GM12872 (cell line): ENCODE data around the gene KCNB1.

ENCODE experiments used
- CTCF ChIP-seq: IDR thresholded peaks from 3 replicates; pipeline ENCODE4 v1.5.1; 2011; ENCODE audit warnings: low read depth, mild to moderate bottlenecking, low read length, moderate library complexity; ENCODE audit not compliant: insufficient read depth

KCNB1 gene

GRCh38 chr20:49460131-49460530 lies 22.3 kb downstream of the KCNB1 start:
- no peak for TF ChIP-seq CTCF

DNA sequence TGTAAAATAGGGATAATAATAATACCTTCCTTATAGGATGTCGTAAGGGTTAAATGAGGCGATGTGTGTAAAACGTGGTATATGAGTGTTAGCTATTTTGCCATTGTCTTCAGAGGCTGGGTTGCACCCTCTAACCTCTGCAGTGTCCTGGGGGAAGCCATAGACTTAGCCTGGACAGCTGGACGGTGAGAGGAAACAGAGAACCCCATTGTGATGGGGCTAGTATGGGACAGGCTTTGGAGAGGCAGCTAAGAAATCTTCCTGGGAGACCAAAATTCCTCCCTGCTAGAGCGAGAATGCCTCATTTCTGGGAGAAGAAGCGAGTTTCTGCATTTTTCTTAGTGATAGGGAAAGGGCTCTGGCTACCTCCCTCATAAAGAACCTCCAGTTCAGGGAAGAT lies 22.8 kb downstream of the KCNB1 start:
- TF ChIP-seq CTCF, result no peak

GRCh38 chr20:49457444-49457843 lies 25.0 kb downstream of the KCNB1 start:
- no peak for TF ChIP-seq CTCF

DNA sequence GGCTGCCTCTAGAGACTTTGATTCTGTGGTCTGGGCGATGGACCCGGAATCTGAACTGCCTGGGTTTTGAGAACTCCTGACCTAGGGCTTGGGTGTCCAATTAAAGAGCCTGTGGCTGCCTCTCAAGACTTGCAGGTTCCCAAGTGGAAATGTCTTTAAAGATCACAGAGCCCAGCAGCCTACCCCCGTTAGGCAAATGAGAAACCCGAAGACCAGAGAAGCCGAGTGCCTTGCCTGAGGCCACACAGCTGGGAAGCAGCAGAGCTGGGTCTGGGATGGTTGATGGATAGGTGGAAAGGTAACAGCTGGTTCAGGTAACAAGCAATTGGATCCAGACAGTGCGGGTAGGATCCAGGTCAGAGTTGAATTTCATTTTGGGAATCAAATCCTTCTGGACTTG lies 25.8 kb downstream of the KCNB1 start:
- no peak for TF ChIP-seq CTCF

DNA sequence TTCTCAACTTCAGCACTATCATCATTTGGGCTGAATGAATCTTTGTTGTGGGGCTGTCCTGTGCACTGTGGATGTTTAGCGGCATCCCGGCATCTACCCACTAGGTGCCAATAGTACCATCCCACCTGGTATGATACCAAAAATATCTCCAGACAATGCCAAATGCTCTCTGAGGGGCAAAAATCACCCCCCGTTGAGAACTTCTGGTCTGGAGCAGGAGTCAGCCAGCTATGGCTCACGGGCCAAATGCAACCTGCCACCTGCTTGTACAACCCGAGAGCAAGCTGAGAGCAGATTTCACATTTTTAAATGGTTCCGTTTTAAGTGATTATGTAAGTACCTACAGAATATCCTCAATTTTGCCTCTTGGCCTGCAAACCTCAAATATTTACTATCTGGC lies 26.8 kb downstream of the KCNB1 start:
- no peak for TF ChIP-seq CTCF

DNA sequence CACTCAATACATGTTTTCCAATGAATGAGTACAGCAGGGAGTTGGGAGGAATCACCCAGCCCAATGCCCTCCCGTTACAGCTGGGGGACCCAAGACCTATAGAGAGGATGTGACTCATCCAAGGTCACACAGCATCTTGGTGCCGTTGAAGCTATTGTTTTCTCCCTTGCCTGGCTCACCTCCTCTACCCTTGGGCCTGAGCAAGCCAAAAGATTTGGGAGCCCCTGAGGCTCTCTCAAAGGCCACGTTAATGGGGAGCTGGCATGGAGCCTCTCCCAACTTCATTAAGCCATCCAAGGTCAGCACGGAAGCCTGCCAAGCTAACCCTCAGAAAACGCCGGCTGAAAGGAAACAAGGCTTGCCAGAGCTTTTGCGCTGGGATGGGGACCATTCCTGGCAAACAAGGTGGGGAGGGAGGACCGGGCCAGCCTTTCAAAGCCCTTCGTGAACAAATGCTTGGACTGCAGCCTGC lies 30.4 kb downstream of the KCNB1 start:
- TF ChIP-seq CTCF, result no peak

DNA sequence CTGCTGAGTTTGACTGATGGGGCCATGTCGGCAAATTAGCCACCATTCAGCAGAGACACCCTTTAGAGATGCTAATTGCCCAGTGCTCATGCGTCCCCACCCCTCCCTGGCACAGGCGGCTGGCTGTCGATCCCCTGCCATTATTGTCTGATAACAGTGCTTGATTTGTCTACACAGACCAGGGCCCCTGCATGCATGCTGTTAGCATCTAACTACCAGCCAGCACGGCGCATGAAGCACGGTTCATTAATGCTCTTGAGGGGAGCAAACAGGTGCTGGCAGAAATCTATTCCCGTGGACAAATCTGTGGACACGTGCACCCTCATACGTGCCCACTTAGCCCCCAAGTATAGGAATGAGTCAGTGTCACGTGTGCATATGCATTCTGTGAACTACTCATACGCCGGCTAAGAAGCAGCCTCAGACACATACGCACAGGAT lies 32.2 kb downstream of the KCNB1 start:
- no peak for TF ChIP-seq CTCF

DNA sequence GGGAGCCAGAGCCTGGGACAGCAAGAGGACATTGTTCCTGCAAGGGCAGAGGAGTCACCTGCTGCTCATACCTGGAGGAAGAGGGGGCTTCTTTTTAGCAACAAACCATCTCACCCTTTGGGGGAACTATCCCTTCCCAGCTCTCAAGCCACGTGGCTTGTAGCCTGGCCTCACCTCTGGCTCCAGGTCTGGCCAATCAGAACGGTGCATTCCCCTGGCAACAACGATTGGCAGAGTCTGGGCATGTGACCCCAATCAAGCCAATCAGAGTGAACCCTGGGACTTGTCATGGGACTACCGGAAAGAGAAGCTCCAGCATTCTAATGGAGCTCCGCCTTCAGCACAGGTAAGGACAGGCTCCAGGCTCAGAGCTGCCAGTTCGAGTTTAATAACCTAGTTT lies 33.6 kb downstream of the KCNB1 start:
- TF ChIP-seq CTCF, result no peak
